IMR-90 (cell line): ENCODE data around the gene PEX14. TPM values are rescaled to one million over a fixed set of nuclear protein-coding genes. Genes with fewer than 3 reads are reported as not detected.
A peak's percentile ranks its signal among the peaks of the same experiment; 100 is the strongest.

Experiments
- ATAC-seq: fragments of 200-7000 bp; cut with Tn5 transposase; 2 replicates; pipeline ENCODE4 v1.9.1; 2020; ENCODE audit warnings: low read depth, mild to moderate bottlenecking, moderate library complexity
- BruUV-seq: library from RNA; stranded (reverse); fragments of 400-500 nt; replicated peaks from 2 replicates; lab custom pipeline; 2021; lab: Mats Ljungman, UMichigan
- CTCF ChIA-PET: fragments of 300-600 bp; formaldehyde crosslinking; extraction: SDS; loops from one replicate; lab custom pipeline; 2021; ENCODE audit warnings: antibody characterized with exemption; lab: Yijun Ruan, JAX
- POLR2A ChIA-PET: fragments of 300-600 bp; sonication (Branson Sonifier 250); formaldehyde crosslinking; loops from one replicate; lab custom pipeline; 2022; ENCODE audit warnings: antibody characterized with exemption; ENCODE audit not compliant: unreplicated experiment; lab: Charles Lee
- DNase-seq: peaks from one replicate; pipeline ENCODE4 v3.0.0; 2013
- H2AFZ ChIP-seq: replicated peaks from 2 replicates; pipeline ENCODE3; 2013; ENCODE audit warnings: low read length, mild to moderate bottlenecking; ENCODE audit not compliant: poor library complexity
- H2AK5ac ChIP-seq: 2 replicates; pipeline ENCODE4 v1.6.1; 2013; ENCODE audit warnings: low read depth, low read length, inconsistent platforms
- H2AK9ac ChIP-seq: replicated peaks from 2 replicates; pipeline ENCODE3; 2013; ENCODE audit warnings: mild to moderate bottlenecking, low read depth, low read length, moderate library complexity; ENCODE audit not compliant: poor library complexity
- H2BK120ac ChIP-seq: 2 replicates; pipeline ENCODE4 v1.6.1; 2013; ENCODE audit warnings: low read depth, low read length, inconsistent platforms
- H2BK15ac ChIP-seq: 3 replicates; pipeline ENCODE4 v1.6.1; 2013; ENCODE audit warnings: low read depth, low read length, inconsistent platforms
- H2BK20ac ChIP-seq: 2 replicates; pipeline ENCODE4 v1.6.1; 2013; ENCODE audit warnings: low read depth, mild to moderate bottlenecking, inconsistent platforms, low read length, moderate library complexity
- H2BK5ac ChIP-seq: 2 replicates; pipeline ENCODE4 v1.6.1; 2013; ENCODE audit warnings: mild to moderate bottlenecking, low read depth, low read length, inconsistent platforms; ENCODE audit not compliant: poor library complexity, severe bottlenecking
- H3K14ac ChIP-seq: replicated peaks from 2 replicates; pipeline ENCODE4 v1.6.1; 2013; ENCODE audit warnings: low read depth, low read length, inconsistent platforms
- H3K18ac ChIP-seq: 2 replicates; pipeline ENCODE4 v1.6.1; 2013; ENCODE audit warnings: low read depth, low read length, control low read depth
- H3K23ac ChIP-seq: 2 replicates; pipeline ENCODE4 v1.6.1; 2013; ENCODE audit warnings: low read depth, low read length, inconsistent platforms
- H3K27ac ChIP-seq: 2 replicates; pipeline ENCODE4 v1.5.1; 2013; ENCODE audit warnings: mild to moderate bottlenecking, control low read depth, low read length; ENCODE audit not compliant: insufficient read depth
- H3K27me3 ChIP-seq: 2 replicates; pipeline ENCODE4 v1.6.1; 2013; ENCODE audit warnings: low read length; ENCODE audit not compliant: control insufficient read depth, insufficient read depth
- H3K36me3 ChIP-seq: 2 replicates; pipeline ENCODE4 v1.6.1; 2013; ENCODE audit warnings: low read length, mixed read lengths; ENCODE audit not compliant: control insufficient read depth, insufficient read depth
- H3K4ac ChIP-seq: 2 replicates; pipeline ENCODE4 v1.6.1; 2013; ENCODE audit warnings: low read depth, low read length, inconsistent platforms
- H3K4me1 ChIP-seq: 2 replicates; pipeline ENCODE4 v1.6.1; 2013; ENCODE audit warnings: low read length, mixed read lengths; ENCODE audit not compliant: control insufficient read depth, insufficient read depth
- H3K4me2 ChIP-seq: 2 replicates; pipeline ENCODE4 v1.6.1; 2013; ENCODE audit warnings: low read depth, mild to moderate bottlenecking, control low read depth, low read length, moderate library complexity
- H3K4me3 ChIP-seq: 2 replicates; pipeline ENCODE4 v1.5.1; 2013; ENCODE audit warnings: low read depth, mild to moderate bottlenecking, control low read depth, low read length, moderate library complexity; ENCODE audit not compliant: insufficient read depth
- H3K56ac ChIP-seq: 2 replicates; pipeline ENCODE4 v1.6.1; 2013; ENCODE audit warnings: low read length, inconsistent platforms; ENCODE audit not compliant: insufficient read depth; ENCODE audit errors: extremely low read depth
- H3K79me1 ChIP-seq, 2 experiments: 2 replicates each; pipeline ENCODE4 v1.6.1; 2013; ENCODE audit warnings: low read length in 2 of 2, inconsistent platforms in 1 of 2, low read depth in 1 of 2
- H3K9ac ChIP-seq: 2 replicates; pipeline ENCODE4 v1.6.1; 2013; ENCODE audit warnings: low read depth, low read length, control low read depth
- H3K9me1 ChIP-seq: 2 replicates; pipeline ENCODE4 v1.6.1; 2013; ENCODE audit warnings: low read length, inconsistent platforms; ENCODE audit not compliant: insufficient read depth
- H3K9me3 ChIP-seq: 2 replicates; pipeline ENCODE4 v1.6.1; 2013; ENCODE audit warnings: low read length; ENCODE audit not compliant: control insufficient read depth, insufficient read depth
- H4K20me1 ChIP-seq: 2 replicates; pipeline ENCODE4 v1.6.1; 2013; ENCODE audit warnings: low read length, inconsistent platforms; ENCODE audit not compliant: insufficient read depth
- H4K5ac ChIP-seq: 2 replicates; pipeline ENCODE4 v1.6.1; 2013; ENCODE audit warnings: mild to moderate bottlenecking, low read depth, low read length, control low read depth
- H4K8ac ChIP-seq, 2 experiments: 2 replicates each; pipeline ENCODE4 v1.6.1; 2013; ENCODE audit warnings: low read depth in 2 of 2, low read length in 2 of 2, control low read depth in 1 of 2, inconsistent platforms in 1 of 2
- H4K91ac ChIP-seq: 2 replicates; pipeline ENCODE4 v1.6.1; 2013; ENCODE audit warnings: low read depth, low read length, inconsistent platforms; ENCODE audit not compliant: insufficient read depth
- CEBPB ChIP-seq: IDR thresholded peaks from 2 replicates; pipeline ENCODE4 v1.6.1; 2012; ENCODE audit warnings: low read depth, low read length, improper control_type of control experiment
- CHD1 ChIP-seq: IDR thresholded peaks from 2 replicates; pipeline ENCODE4 v1.6.1; 2012; ENCODE audit warnings: low read depth, low read length, improper control_type of control experiment
- MAFK ChIP-seq: IDR thresholded peaks from 2 replicates; pipeline ENCODE4 v1.6.1; 2012; ENCODE audit warnings: low read depth, low read length, improper control_type of control experiment
- MXI1 ChIP-seq: IDR thresholded peaks from 2 replicates; pipeline ENCODE4 v1.6.1; 2012; ENCODE audit warnings: low read depth, mild to moderate bottlenecking, low read length, moderate library complexity, borderline replicate concordance
- NFE2L2 ChIP-seq: fragments of 150-350 bp; IDR thresholded peaks from 2 replicates; pipeline ENCODE4 v1.6.1; 2016; ENCODE audit warnings: low read depth, mild to moderate bottlenecking, low read length
- POLR2A ChIP-seq: IDR thresholded peaks from 2 replicates; pipeline ENCODE4 v1.6.1; 2012; ENCODE audit warnings: mild to moderate bottlenecking, low read depth, low read length
- RCOR1 ChIP-seq: IDR thresholded peaks from 2 replicates; pipeline ENCODE4 v1.6.1; 2012; ENCODE audit warnings: mild to moderate bottlenecking, low read length, improper control_type of control experiment; ENCODE audit not compliant: insufficient replicate concordance
- USF2 ChIP-seq: fragments of 150-350 bp; IDR thresholded peaks from 2 replicates; pipeline ENCODE4 v1.6.1; 2017; ENCODE audit warnings: mild to moderate bottlenecking, antibody characterized with exemption, low read length, low read depth
- WGBS, 2 experiments: methylation state at CpG; one replicate each; pipeline versions ENCODE4 v1.1.5 to v1.1.7; 2013; ENCODE audit warnings: missing lambda C conversion rate in 2 of 2; ENCODE audit not compliant: insufficient read length in 1 of 2; ENCODE audit errors: extremely low coverage in 2 of 2; 5-methylcytosine and 5-hydroxymethylcytosine counted together
- dilution Hi-C: fragments of 300-500 bp; cut with HindIII; formaldehyde crosslinking; loops from one replicate; pipeline ENCODE4 v1.14.3; 2018; ENCODE audit warnings: low sequenced_read_pairs; ENCODE audit not compliant: unreplicated experiment
- in situ Hi-C: fragments of 300-500 bp; cut with MboI; formaldehyde crosslinking; loops from 3 replicates; pipeline ENCODE4 v1.14.3; 2019; ENCODE audit warnings: low sequenced_read_pairs, inconsistent platforms, mixed read lengths
- intact Hi-C: fragments of 100-400 bp; cut with micrococcal nuclease; formaldehyde crosslinking; loops from 2 replicates; pipeline ENCODE4 v1.10.0; 2022
- polyA plus RNA-seq, 3 experiments: library from polyadenylated mRNA; depleted of rRNA; stranded (reverse); fragments of >200 nt; gene quantifications; 2 replicates each; pipeline ENCODE4 v1.2.3, GENCODE V29; 2012; ENCODE audit warnings: low replicate concordance in 1 of 3
- total RNA-seq: library from RNA; depleted of rRNA; stranded (reverse); fragments of >200 nt; gene quantifications from 2 replicates; pipeline ENCODE4 v1.2.3, GENCODE V29; 2012

PEX14 gene
- total and polyA plus RNA-seq, 2 of the 4 experiments (the other 2 are of a cell fraction): 9.5 to 22.5 TPM

- Histone ChIP-seq H3K23ac (no peak overlapping the region), H3K9me3 (no peaks in the 10 kb centered on the region), H3K4me2 (peak overlapping the region; percentile 45), H2AK9ac (peak overlapping the region; percentile 49), H3K9ac (no peak overlapping the region), H2AFZ (no peak overlapping the region), H3K27ac (peak overlapping the region; percentile 36; the same call in 1 of the 2 replicates), H3K4me3 (no peak overlapping the region), H2AK5ac (no peak overlapping the region), H3K18ac (peak overlapping the region; percentile 30; the same call in 1 of the 2 replicates), H3K4ac (0 out of 2 replicates have a peak overlapping the region, but pooled peaks have one; percentile 24), H4K91ac (no peak overlapping the region), H3K79me1 (peaks cover 3 to 32% of the 10 kb centered on the region in 2 experiments; a peak in 2 of 4 replicates), H3K27me3 (no peaks in the 10 kb centered on the region), H3K56ac (no peak overlapping the region), H3K14ac (no peak overlapping the region), H3K9me1 (peaks cover 14% of the 10 kb centered on the region), H2BK20ac (no peak overlapping the region), H4K5ac (no peak overlapping the region), H4K20me1 (peaks cover 4% of the 10 kb centered on the region; the same call in 1 of the 2 replicates), H3K4me1 (peaks cover 22% of the 10 kb centered on the region), H3K36me3 (no peaks in the 10 kb centered on the region), H4K8ac (peak overlapping the region in 1 of 2 experiments; percentile 27; a peak in 2 of 4 replicates), H2BK120ac (0 out of 2 replicates have a peak overlapping the region, but pooled peaks have one; percentile 23), H2BK15ac (no peak overlapping the region), H2BK5ac (no peak overlapping the region)
- dilution Hi-C loops (no loop called here), intact Hi-C loops (no loop called here), in situ Hi-C loops (no loop called here)
- DNase-seq (no peak), ATAC-seq (peak; percentile 49)
- ChIA-PET CTCF (interaction anchor here (1.1 kb wide), 1 partner anchor 10 kb away, joined by 3 read pairs; no protein-coding TSS in a partner anchor), POLR2A (no interaction called here)
- BruUV-seq: no TSS peak
- no CpG with 5 or more reads among the region's 6 CpGs for WGBS, 2 experiments
- TF ChIP-seq NFE2L2 (no peak), CEBPB (no peak), RCOR1 (no peak), USF2 (no peak), POLR2A (no peak), MAFK (no peak), MXI1 (no peak), CHD1 (no peak)
These were observed 122.0 kb downstream of the PEX14 start for GRCh38 chr1:10596780-10597179.
